GM06990 (cell line): ENCODE results near the gene TMA7B.

Experiments
- DNase-seq: peaks from one replicate; pipeline ENCODE4 v3.0.0-alpha.2; 2011; ENCODE audit not compliant: insufficient read length; ENCODE audit errors: extremely low read depth
- H3K27me3 ChIP-seq: replicated peaks from 2 replicates; pipeline ENCODE4 v1.6.0; 2011; ENCODE audit warnings: low read length; ENCODE audit not compliant: control insufficient read depth, insufficient read depth
- H3K36me3 ChIP-seq: 2 replicates; pipeline ENCODE4 v1.5.1; 2011; ENCODE audit warnings: low read length; ENCODE audit not compliant: control insufficient read depth, insufficient read depth
- H3K4me3 ChIP-seq: replicated peaks from 2 replicates; pipeline ENCODE4 v1.5.1; 2011; ENCODE audit warnings: low read depth, mild to moderate bottlenecking, control low read depth, low read length
- TF ChIP-seq, protein P1 (sequence below): IDR thresholded peaks from 2 replicates; pipeline ENCODE4 v1.5.1; 2011; ENCODE audit warnings: low read length, control low read depth, mild to moderate bottlenecking, inconsistent platforms; ENCODE audit not compliant: insufficient read depth, poor library complexity, severe bottlenecking

Gene TMA7B

DNA sequence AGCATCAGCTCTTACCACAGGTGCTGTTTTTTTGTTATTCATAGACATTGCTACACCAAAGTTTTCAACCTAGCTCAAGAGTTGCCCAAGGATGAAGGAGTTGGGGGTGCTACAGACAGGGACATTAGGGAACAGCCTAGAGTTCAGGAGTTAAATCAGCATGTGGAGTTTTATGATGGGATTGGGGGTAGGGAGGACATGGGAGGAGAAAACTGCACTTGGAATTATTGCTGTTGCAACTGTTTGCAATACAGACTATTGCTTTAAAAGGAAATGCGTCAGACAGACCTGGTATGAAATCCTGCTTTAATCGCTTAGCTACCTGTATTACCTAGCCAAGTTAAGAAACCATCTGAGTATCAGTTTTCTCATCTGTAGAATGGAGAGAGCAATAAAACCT lies 6.3 kb downstream of the TMA7B start:
- H3K36me3 ChIP-seq: peaks cover 5% of the 10 kb centered on the region
- no peak overlapping the region for H3K4me3 ChIP-seq
- no peak for DNase-seq
- TF ChIP-seq, protein P1, sequence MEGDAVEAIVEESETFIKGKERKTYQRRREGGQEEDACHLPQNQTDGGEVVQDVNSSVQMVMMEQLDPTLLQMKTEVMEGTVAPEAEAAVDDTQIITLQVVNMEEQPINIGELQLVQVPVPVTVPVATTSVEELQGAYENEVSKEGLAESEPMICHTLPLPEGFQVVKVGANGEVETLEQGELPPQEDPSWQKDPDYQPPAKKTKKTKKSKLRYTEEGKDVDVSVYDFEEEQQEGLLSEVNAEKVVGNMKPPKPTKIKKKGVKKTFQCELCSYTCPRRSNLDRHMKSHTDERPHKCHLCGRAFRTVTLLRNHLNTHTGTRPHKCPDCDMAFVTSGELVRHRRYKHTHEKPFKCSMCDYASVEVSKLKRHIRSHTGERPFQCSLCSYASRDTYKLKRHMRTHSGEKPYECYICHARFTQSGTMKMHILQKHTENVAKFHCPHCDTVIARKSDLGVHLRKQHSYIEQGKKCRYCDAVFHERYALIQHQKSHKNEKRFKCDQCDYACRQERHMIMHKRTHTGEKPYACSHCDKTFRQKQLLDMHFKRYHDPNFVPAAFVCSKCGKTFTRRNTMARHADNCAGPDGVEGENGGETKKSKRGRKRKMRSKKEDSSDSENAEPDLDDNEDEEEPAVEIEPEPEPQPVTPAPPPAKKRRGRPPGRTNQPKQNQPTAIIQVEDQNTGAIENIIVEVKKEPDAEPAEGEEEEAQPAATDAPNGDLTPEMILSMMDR: no peak
- no peaks in the 10 kb centered on the region for H3K27me3 ChIP-seq

DNA sequence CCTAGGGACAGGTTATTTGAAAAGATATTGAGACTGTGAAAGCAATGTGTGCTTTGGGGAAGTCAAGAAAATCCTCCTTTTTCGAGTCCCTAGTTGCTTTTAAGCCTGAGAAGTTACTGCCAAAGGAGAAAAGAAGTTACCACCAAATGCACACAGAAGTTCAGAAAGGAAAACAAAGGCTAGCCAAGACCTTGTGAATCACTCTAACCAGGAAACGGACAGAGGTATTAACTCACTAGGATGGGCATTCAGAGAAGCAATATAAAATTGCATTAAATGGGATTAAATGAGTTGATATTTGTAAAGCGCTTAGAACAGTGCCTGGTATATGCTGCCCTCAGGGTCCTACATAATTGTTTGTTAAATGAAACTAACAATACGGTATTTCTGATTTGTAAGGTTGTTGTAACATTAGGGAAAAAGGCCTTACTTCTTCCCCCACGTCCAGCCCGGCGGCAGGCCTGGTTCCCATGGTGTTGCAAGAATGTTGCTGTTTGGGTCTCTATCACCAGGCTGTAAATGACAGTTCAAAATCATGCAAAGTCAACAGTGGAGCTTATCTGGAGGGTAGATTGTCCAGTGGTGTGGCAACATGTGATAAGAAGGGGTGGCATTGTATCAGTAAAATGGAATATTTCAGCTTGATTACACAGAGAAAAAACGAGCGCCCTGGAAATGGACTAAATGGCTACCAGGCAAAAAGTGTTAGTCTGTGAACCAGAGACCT lies 7.1 kb downstream of the TMA7B start:
- Histone ChIP-seq H3K36me3 (peaks cover 5% of the 10 kb centered on the region), H3K4me3 (no peak overlapping the region), H3K27me3 (no peaks in the 10 kb centered on the region; the same call in 1 of the 2 replicates)
- TF ChIP-seq, protein P1: no peak
- DNase-seq: no peak

DNA sequence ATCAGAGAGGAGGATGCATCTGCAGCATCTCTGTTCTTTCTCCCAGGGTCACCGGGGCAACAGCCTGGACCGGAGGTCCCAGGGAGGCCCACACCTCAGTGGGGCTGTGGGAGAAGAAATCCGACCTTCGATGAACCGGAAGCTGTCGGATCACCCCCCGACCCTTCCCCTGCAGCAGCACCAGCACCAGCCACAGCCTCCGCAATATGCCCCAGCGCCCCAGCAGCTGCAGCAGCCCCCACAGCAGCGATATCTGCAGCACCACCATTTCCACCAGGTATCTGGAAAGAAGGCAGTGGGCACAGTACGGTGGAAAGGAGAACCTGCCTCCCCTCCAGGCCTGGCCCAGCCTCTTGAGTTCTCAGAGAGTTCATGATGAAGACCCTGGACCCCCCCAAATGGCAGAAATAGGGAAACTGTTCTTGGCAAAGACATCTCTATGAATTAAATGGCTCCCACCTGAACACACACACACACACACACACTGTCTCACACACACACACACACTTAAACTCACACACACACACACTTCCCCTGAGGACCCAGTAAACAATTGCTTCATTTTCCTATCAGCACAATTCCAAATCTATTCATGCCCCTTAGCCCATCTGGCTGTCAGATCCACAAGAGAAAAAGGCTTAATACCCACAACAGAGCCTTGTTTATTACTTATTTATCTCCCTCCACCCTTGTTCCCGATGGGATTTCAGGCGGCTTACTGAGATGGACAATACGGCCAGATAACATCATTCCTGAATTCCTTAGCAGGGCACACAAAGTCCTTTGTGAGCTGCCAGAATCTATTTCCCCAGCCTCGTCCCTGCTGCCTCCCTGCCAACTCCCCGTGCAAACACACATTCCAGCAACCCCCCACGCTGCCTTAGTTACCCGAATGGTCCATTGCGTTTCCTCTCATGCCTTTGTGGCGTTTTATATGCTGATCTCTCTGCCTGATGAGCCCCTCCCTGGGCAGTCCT lies 8.1 kb downstream of the TMA7B start:
- TF ChIP-seq, protein P1: no peak
- Histone ChIP-seq H3K27me3 (no peaks in the 10 kb centered on the region; the same call in 1 of the 2 replicates), H3K4me3 (no peak overlapping the region), H3K36me3 (peaks cover 5% of the 10 kb centered on the region)
- DNase-seq: no peak

DNA sequence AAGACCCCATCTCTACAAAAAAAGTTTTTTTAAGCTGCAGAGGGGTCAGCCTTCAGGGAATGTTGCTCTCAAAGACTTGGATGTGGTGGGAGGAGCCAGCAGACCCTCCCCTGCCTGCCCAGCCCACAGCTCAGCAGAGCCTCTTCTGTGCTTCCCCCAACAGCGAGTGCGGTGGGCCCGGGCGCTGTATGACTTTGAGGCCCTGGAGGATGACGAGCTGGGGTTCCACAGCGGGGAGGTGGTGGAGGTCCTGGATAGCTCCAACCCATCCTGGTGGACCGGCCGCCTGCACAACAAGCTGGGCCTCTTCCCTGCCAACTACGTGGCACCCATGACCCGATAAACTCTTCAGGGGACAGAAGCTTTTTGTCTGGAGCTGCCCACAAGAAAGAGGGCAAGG lies 10.5 kb downstream of the TMA7B start:
- TF ChIP-seq, protein P1: no peak
- Histone ChIP-seq H3K4me3 (no peak overlapping the region), H3K36me3 (peaks cover 5% of the 10 kb centered on the region), H3K27me3 (no peaks in the 10 kb centered on the region; the same call in 1 of the 2 replicates)
- no peak for DNase-seq

DNA sequence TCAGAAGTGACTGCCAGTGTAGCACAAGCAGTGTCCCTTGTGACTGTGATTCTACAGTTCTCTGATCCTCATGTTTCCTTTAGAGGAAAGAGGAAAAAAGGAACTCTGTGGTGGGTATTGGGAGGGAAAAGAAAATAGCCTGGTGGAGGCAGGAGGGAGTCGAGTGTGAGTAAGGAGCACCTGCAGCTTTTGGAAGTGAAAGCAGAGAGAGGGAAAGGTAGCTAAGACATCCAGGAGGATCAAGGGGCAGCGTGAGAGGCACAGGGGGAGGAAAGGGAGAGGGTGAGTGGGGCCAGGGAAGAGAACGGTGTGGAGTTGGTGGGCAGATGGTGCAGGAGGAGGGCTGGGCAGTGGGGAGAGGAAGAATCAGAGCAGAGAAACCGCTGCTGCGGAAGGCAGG lies 12.4 kb downstream of the TMA7B start:
- TF ChIP-seq, protein P1: no peak
- Histone ChIP-seq H3K27me3 (peaks cover 1% of the 10 kb centered on the region; the same call in 1 of the 2 replicates), H3K36me3 (peaks cover 5% of the 10 kb centered on the region), H3K4me3 (no peak overlapping the region)
- DNase-seq: no peak
